ENCODE results near the gene BORA. TPM values are rescaled to one million over a fixed set of nuclear protein-coding genes. Genes with fewer than 3 reads are reported as not detected.

Gene BORA
- total and polyA plus RNA-seq, 2 experiments from 2014 or later: 12.0 to 23.9 TPM

DNA sequence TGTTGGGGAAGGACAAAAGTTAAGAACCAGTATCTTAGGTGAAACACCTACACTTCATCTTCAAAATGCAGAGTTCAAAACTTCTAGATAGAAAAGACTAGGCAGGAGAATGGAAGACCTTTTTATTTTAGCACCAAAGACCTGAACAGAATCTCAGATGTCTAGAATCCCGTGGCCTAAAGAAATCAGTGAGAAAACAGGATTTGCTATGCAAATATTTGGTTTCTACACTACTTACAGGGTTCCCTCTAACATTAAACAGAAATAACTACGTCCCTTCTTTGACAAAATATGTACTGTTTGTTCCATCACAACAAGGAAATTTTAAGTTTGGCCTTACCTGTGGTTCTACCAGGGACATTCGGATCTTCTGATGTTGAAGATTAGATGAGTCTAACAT, 32.5 kb downstream of the BORA start (continued):
- TF ChIP-seq, protein P1, sequence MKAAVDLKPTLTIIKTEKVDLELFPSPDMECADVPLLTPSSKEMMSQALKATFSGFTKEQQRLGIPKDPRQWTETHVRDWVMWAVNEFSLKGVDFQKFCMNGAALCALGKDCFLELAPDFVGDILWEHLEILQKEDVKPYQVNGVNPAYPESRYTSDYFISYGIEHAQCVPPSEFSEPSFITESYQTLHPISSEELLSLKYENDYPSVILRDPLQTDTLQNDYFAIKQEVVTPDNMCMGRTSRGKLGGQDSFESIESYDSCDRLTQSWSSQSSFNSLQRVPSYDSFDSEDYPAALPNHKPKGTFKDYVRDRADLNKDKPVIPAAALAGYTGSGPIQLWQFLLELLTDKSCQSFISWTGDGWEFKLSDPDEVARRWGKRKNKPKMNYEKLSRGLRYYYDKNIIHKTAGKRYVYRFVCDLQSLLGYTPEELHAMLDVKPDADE (IDR thresholded peaks at IDR 0.05): no peak
- TF ChIP-seq EZH2 (IDR thresholded peaks at IDR 0.05; ENCODE audit: low read depth, unreplicated experiment) (no peak), CREB1 (CRISPR knock-in tag; IDR thresholded peaks at IDR 0.05; ENCODE audit: low read depth) (no peak), ZNF114 (CRISPR knock-in tag; IDR thresholded peaks at IDR 0.05) (no peak), ZNF331 (CRISPR knock-in tag; IDR thresholded peaks at IDR 0.05; ENCODE audit: low read depth) (no peak), NANOG (IDR thresholded peaks at IDR 0.05; ENCODE audit: borderline replicate concordance) (no peak)
- TF ChIP-seq, protein P2, sequence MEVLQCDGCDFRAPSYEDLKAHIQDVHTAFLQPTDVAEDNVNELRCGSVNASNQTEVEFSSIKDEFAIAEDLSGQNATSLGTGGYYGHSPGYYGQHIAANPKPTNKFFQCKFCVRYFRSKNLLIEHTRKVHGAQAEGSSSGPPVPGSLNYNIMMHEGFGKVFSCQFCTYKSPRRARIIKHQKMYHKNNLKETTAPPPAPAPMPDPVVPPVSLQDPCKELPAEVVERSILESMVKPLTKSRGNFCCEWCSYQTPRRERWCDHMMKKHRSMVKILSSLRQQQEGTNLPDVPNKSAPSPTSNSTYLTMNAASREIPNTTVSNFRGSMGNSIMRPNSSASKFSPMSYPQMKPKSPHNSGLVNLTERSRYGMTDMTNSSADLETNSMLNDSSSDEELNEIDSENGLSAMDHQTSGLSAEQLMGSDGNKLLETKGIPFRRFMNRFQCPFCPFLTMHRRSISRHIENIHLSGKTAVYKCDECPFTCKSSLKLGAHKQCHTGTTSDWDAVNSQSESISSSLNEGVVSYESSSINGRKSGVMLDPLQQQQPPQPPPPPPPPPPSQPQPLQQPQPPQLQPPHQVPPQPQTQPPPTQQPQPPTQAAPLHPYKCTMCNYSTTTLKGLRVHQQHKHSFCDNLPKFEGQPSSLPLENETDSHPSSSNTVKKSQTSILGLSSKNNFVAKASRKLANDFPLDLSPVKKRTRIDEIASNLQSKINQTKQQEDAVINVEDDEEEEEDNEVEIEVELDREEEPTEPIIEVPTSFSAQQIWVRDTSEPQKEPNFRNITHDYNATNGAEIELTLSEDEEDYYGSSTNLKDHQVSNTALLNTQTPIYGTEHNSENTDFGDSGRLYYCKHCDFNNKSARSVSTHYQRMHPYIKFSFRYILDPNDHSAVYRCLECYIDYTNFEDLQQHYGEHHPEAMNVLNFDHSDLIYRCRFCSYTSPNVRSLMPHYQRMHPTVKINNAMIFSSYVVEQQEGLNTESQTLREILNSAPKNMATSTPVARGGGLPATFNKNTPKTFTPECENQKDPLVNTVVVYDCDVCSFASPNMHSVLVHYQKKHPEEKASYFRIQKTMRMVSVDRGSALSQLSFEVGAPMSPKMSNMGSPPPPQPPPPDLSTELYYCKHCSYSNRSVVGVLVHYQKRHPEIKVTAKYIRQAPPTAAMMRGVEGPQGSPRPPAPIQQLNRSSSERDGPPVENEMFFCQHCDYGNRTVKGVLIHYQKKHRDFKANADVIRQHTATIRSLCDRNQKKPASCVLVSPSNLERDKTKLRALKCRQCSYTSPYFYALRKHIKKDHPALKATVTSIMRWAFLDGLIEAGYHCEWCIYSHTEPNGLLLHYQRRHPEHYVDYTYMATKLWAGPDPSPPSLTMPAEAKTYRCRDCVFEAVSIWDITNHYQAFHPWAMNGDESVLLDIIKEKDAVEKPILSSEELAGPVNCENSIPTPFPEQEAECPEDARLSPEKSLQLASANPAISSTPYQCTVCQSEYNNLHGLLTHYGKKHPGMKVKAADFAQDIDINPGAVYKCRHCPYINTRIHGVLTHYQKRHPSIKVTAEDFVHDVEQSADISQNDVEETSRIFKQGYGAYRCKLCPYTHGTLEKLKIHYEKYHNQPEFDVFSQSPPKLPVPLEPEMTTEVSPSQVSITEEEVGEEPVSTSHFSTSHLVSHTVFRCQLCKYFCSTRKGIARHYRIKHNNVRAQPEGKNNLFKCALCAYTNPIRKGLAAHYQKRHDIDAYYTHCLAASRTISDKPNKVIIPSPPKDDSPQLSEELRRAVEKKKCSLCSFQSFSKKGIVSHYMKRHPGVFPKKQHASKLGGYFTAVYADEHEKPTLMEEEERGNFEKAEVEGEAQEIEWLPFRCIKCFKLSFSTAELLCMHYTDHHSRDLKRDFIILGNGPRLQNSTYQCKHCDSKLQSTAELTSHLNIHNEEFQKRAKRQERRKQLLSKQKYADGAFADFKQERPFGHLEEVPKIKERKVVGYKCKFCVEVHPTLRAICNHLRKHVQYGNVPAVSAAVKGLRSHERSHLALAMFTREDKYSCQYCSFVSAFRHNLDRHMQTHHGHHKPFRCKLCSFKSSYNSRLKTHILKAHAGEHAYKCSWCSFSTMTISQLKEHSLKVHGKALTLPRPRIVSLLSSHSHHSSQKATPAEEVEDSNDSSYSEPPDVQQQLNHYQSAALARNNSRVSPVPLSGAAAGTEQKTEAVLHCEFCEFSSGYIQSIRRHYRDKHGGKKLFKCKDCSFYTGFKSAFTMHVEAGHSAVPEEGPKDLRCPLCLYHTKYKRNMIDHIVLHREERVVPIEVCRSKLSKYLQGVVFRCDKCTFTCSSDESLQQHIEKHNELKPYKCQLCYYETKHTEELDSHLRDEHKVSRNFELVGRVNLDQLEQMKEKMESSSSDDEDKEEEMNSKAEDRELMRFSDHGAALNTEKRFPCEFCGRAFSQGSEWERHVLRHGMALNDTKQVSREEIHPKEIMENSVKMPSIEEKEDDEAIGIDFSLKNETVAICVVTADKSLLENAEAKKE (CRISPR knock-in tag; IDR thresholded peaks at IDR 0.05): no peak

DNA sequence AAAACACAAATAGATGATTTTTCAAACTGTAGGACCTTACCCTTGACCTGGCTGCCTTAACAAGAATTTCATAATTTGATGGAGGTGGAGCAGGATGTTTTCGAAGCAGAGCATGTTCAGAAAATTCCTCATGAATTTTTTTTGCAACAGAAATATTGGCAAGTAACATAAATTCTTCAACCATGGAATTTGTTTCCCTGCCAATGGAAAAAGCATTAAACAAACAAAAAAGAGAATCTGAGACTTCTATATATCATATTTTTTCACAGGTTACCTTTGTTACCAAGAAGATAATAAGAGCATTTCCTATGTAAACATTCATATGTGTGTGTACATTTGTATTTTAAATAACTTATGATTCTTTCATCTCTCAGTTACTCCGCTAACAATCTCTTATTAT, 35.7 kb downstream of the BORA start:
- Histone ChIP-seq H3K79me2 (replicated peaks; ENCODE audit: insufficient read depth) (no peaks in the 10 kb centered on the region), H3K27me3 (ENCODE audit: insufficient read depth) (no peaks in the 10 kb centered on the region), H3K4me1 (ENCODE audit: insufficient read depth) (no peaks in the 10 kb centered on the region), H4K20me1 (replicated peaks; ENCODE audit: insufficient read depth) (no peaks in the 10 kb centered on the region; the same call in 1 of the 2 replicates), H3K9me2 (ENCODE audit: insufficient read depth) (no peaks in the 10 kb centered on the region), H3F3A (replicated peaks; ENCODE audit: low read depth) (no peaks in the 10 kb centered on the region), H3K4me3 (no peak overlapping the region), H2AFZ (no peak overlapping the region), H3K4me2 (no peak overlapping the region), H3K36me3 (ENCODE audit: insufficient read depth) (peaks cover 87% of the 10 kb centered on the region), H3K27ac (ENCODE audit: low read depth) (no peak overlapping the region)
- H3K27me3 Mint-ChIP-seq (ENCODE audit: insufficient read depth, low read depth, poor library complexity): no peaks in the 10 kb centered on the region
- TF ChIP-seq, protein P3, sequence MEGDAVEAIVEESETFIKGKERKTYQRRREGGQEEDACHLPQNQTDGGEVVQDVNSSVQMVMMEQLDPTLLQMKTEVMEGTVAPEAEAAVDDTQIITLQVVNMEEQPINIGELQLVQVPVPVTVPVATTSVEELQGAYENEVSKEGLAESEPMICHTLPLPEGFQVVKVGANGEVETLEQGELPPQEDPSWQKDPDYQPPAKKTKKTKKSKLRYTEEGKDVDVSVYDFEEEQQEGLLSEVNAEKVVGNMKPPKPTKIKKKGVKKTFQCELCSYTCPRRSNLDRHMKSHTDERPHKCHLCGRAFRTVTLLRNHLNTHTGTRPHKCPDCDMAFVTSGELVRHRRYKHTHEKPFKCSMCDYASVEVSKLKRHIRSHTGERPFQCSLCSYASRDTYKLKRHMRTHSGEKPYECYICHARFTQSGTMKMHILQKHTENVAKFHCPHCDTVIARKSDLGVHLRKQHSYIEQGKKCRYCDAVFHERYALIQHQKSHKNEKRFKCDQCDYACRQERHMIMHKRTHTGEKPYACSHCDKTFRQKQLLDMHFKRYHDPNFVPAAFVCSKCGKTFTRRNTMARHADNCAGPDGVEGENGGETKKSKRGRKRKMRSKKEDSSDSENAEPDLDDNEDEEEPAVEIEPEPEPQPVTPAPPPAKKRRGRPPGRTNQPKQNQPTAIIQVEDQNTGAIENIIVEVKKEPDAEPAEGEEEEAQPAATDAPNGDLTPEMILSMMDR (conservative IDR thresholded peaks at IDR 0.05; ENCODE audit: low read depth in 2 of 2): no peak
- TF ChIP-seq, protein P1 (IDR thresholded peaks at IDR 0.05): no peak
- ATAC-seq: no peak
- no peak overlapping the region for H3K4me3 Mint-ChIP-seq
- H3K27ac Mint-ChIP-seq: no peak overlapping the region
- DNase-seq (ENCODE audit: low spot score): no peak
- no peaks in the 10 kb centered on the region for H3K9me3 Mint-ChIP-seq
- H3K4me1 Mint-ChIP-seq: no peaks in the 10 kb centered on the region
- H3K36me3 Mint-ChIP-seq (ENCODE audit: low read depth): peaks cover 82% of the 10 kb centered on the region
